Natural killer cell (primary cell): ENCODE data around the gene ENC1. TPM values are rescaled to one million over a fixed set of nuclear protein-coding genes. Genes with fewer than 3 reads are reported as not detected.

Source experiments
- ATAC-seq, 3 donors: fragments of 150-1000 bp in 2 of 3; fragments of 200-7000 bp in 1 of 3; cut with Tn5 transposase; 1 replicate in 1 of 3; 2 replicates in 2 of 3; pipeline ENCODE4 v1.10.0; 2021; ENCODE audit warnings: mild to moderate bottlenecking in 2 of 3, moderate library complexity in 2 of 3
- DNase-seq, 2 donors: peaks; one replicate each; pipeline versions ENCODE4 v3.0.0 to v3.0.0-alpha.2; 2013 to 2021; ENCODE audit warnings: mixed read lengths in 1 of 2
- H3K27ac ChIP-seq: one replicate; pipeline ENCODE4 v1.5.1; 2013; ENCODE audit warnings: mild to moderate bottlenecking, low read length
- H3K27me3 ChIP-seq: one replicate; pipeline ENCODE4 v1.6.1; 2013; ENCODE audit warnings: low read length; ENCODE audit not compliant: control insufficient read depth, insufficient read depth
- H3K36me3 ChIP-seq: one replicate; pipeline ENCODE4 v1.6.1; 2013; ENCODE audit warnings: low read length; ENCODE audit not compliant: control insufficient read depth, insufficient read depth
- H3K4me1 ChIP-seq: one replicate; pipeline ENCODE4 v1.6.1; 2013; ENCODE audit warnings: low read length; ENCODE audit not compliant: control insufficient read depth, insufficient read depth
- H3K4me3 ChIP-seq: one replicate; pipeline ENCODE4 v1.5.1; 2013; ENCODE audit warnings: low read length
- H3K9me3 ChIP-seq: one replicate; pipeline ENCODE4 v1.6.1; 2013; ENCODE audit warnings: low read length; ENCODE audit not compliant: control insufficient read depth, insufficient read depth
- H3K27ac Mint-ChIP-seq, 2 donors: one replicate each; pipeline ENCODE4 v1.8.0; 2022; ENCODE audit warnings: mild to moderate bottlenecking in 2 of 2, mixed read lengths in 2 of 2, moderate library complexity in 1 of 2
- H3K27me3 Mint-ChIP-seq, 2 donors: one replicate each; pipeline ENCODE4 v1.8.0; 2022; ENCODE audit warnings: low read depth in 2 of 2, mixed read lengths in 2 of 2
- H3K36me3 Mint-ChIP-seq: one replicate; pipeline ENCODE4 v1.8.0; 2022; ENCODE audit warnings: mixed read lengths
- H3K4me1 Mint-ChIP-seq, 2 donors: one replicate each; pipeline ENCODE4 v1.8.0; 2022; ENCODE audit warnings: mixed read lengths in 2 of 2
- H3K4me3 Mint-ChIP-seq: one replicate; pipeline ENCODE4 v1.8.0; 2022; ENCODE audit warnings: mild to moderate bottlenecking, moderate library complexity, mixed read lengths
- H3K9me3 Mint-ChIP-seq, 2 donors: one replicate each; pipeline ENCODE4 v1.8.0; 2022; ENCODE audit warnings: mixed read lengths in 2 of 2
- WGBS: methylation state at CpG from one replicate; pipeline ENCODE4 v1.1.7; 2013; ENCODE audit warnings: missing lambda C conversion rate; ENCODE audit not compliant: insufficient coverage; 5-methylcytosine and 5-hydroxymethylcytosine counted together
- intact Hi-C: fragments of 100-400 bp; cut with micrococcal nuclease; formaldehyde crosslinking; loops from one replicate; pipeline ENCODE4 v1.14.2; 2022
- total RNA-seq, 4 donors: library from RNA; stranded (reverse); fragments of 120-200 nt in 1 of 4; gene quantifications; one replicate each; pipeline versions ENCODE4 v1.2.3 to v1.2.4, GENCODE V29; 2013 to 2022
- TF ChIP-seq, protein P1 (sequence below): fragments of 200-600 bp; IDR thresholded peaks from one replicate; pipeline ENCODE4 v1.8.0; 2022; ENCODE audit warnings: antibody characterized with exemption

ENC1 gene
- total RNA-seq, 3 donors from 2014 or later (not counting 1 experiment from before 2014, with no cell fraction given), result 89.6 to 133 (median 99.3) TPM

DNA sequence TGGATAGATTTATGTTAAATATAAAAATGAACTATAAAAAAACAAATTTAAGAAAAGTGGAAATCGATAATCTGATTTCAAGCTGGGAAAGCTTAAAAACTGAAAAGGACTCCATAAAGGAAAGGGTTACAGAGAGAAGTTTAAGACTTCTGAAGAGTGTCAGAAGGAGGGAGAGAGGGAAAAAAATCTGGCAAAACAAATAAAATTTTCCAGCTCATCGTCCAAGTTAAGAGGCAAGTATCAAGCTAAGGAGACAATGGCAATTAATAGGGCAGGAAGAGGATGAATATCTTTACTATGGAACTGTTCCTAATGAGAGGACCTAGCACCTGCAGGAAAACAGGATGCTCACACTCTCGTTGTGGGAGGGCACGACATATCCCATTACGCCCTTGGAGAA lies 24.0 kb upstream of the ENC1 start:
- Mint-ChIP-seq H3K27ac (no peak overlapping the region), H3K4me1 (no peaks in the 10 kb centered on the region), H3K27me3 (peaks cover 14 to 28% of the 10 kb centered on the region in 2 donors), H3K9me3 (no peaks in the 10 kb centered on the region), H3K4me3 (no peak overlapping the region), H3K36me3 (no peaks in the 10 kb centered on the region)
- no peak for DNase-seq
- no peak overlapping the region for H3K27ac ChIP-seq
- H3K27me3 ChIP-seq, result no peaks in the 10 kb centered on the region
- no peak for ATAC-seq
- 88% methylated on average over 4 of the region's 5 CpGs for WGBS
- intact Hi-C loops, result no loop called here
- H3K9me3 ChIP-seq, result no peaks in the 10 kb centered on the region
- H3K36me3 ChIP-seq, result no peaks in the 10 kb centered on the region
- H3K4me1 ChIP-seq, result no peaks in the 10 kb centered on the region
- no peak overlapping the region for H3K4me3 ChIP-seq
- TF ChIP-seq, protein P1, sequence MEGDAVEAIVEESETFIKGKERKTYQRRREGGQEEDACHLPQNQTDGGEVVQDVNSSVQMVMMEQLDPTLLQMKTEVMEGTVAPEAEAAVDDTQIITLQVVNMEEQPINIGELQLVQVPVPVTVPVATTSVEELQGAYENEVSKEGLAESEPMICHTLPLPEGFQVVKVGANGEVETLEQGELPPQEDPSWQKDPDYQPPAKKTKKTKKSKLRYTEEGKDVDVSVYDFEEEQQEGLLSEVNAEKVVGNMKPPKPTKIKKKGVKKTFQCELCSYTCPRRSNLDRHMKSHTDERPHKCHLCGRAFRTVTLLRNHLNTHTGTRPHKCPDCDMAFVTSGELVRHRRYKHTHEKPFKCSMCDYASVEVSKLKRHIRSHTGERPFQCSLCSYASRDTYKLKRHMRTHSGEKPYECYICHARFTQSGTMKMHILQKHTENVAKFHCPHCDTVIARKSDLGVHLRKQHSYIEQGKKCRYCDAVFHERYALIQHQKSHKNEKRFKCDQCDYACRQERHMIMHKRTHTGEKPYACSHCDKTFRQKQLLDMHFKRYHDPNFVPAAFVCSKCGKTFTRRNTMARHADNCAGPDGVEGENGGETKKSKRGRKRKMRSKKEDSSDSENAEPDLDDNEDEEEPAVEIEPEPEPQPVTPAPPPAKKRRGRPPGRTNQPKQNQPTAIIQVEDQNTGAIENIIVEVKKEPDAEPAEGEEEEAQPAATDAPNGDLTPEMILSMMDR, result no peak

DNA sequence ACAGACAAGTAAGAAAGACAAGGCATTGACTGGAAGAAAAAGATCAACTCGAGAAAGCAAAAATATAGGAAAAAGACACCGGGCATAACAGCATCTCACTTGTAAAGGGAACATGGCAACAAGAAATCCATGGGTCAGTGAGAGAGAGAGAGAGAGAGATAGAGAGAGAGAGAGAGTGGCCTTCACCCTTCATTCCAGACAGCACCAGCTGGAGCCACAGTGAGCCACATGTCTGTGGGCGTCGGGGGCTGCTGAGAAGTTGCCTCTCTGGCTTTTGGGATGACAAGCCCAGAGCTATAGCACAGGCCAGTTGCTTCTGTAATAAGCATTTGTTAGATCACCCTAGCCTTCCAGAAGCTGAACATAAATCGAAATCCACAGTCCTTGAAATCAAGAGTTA lies 20.3 kb upstream of the ENC1 start:
- Histone ChIP-seq H3K4me3 (no peak overlapping the region), H3K27me3 (no peaks in the 10 kb centered on the region), H3K4me1 (no peaks in the 10 kb centered on the region), H3K36me3 (no peaks in the 10 kb centered on the region), H3K9me3 (no peaks in the 10 kb centered on the region), H3K27ac (no peak overlapping the region)
- 78% methylated on average over 5 of the region's 5 CpGs for WGBS
- DNase-seq (no peak), ATAC-seq (no peak)
- no peaks in the 10 kb centered on the region for H3K9me3 Mint-ChIP-seq
- intact Hi-C loops, result no loop called here
- TF ChIP-seq, protein P1, result no peak
- H3K27ac Mint-ChIP-seq, result no peak overlapping the region
- H3K36me3 Mint-ChIP-seq, result no peaks in the 10 kb centered on the region
- H3K27me3 Mint-ChIP-seq, result peaks cover 20 to 34% of the 10 kb centered on the region in 2 donors
- no peaks in the 10 kb centered on the region for H3K4me1 Mint-ChIP-seq
- no peak overlapping the region for H3K4me3 Mint-ChIP-seq

DNA sequence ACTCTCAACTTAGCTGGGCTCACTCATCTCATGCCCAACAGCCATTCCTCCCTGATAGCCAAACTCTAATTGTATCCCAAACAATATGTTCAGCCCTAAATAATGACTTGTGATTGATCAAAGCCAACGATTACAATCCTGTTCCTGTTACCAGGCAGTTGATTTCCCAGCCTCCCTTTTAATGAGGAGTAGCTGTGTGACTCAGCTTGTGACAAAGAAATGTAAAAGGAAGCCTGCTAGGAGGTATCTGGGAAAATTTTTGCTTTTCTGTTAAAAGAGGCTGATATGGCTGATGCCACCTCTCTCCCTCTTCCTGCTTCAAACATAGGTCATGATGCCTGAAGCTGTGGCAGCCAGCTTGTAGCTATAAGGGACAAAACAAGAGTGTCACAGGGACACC lies 19.6 kb upstream of the ENC1 start:
- Histone ChIP-seq H3K9me3 (no peaks in the 10 kb centered on the region), H3K27ac (no peak overlapping the region), H3K4me1 (no peaks in the 10 kb centered on the region), H3K36me3 (no peaks in the 10 kb centered on the region), H3K4me3 (no peak overlapping the region), H3K27me3 (no peaks in the 10 kb centered on the region)
- intact Hi-C loops, result no loop called here
- H3K27me3 Mint-ChIP-seq, result peaks cover 20 to 27% of the 10 kb centered on the region in 2 donors
- H3K36me3 Mint-ChIP-seq, result no peaks in the 10 kb centered on the region
- peaks cover 0 to 2% of the 10 kb centered on the region in 2 donors for H3K4me1 Mint-ChIP-seq
- TF ChIP-seq, protein P1, result no peak
- no peak overlapping the region for H3K4me3 Mint-ChIP-seq
- no peaks in the 10 kb centered on the region for H3K9me3 Mint-ChIP-seq
- WGBS, result 89% methylated on average over 1 of the region's 1 CpG
- no peak overlapping the region for H3K27ac Mint-ChIP-seq
- ATAC-seq, result no peak
- DNase-seq, result no peak

DNA sequence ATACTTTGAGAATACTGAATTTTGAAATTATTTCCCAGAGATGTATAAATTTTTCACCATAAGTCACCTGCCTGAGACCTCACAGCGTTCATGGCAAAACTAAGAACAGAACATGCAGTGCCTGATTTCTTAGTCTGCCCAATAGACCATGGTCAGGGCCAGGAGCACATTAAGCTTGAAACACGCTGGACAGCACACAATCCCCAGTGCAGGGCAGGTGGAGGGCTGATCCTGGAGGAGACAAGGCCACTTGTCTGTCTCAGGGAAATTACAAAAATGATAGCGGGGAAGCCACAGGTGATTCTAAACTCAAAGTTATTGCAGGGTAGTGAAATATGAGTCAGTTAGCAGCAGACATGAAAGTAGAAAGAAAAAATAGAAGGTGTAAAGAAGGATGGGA lies 18.6 kb upstream of the ENC1 start:
- WGBS, result 61% methylated on average over 3 of the region's 3 CpGs
- no peaks in the 10 kb centered on the region for H3K27me3 ChIP-seq
- DNase-seq, result no peak
- no peaks in the 10 kb centered on the region for H3K9me3 ChIP-seq
- Mint-ChIP-seq H3K4me3 (no peak overlapping the region), H3K27me3 (peaks cover 20 to 25% of the 10 kb centered on the region in 2 donors), H3K27ac (no peak overlapping the region), H3K9me3 (no peaks in the 10 kb centered on the region), H3K36me3 (no peaks in the 10 kb centered on the region), H3K4me1 (peaks cover 7 to 11% of the 10 kb centered on the region in 2 donors)
- H3K4me3 ChIP-seq, result no peak overlapping the region
- ATAC-seq, result no peak
- intact Hi-C loops, result no loop called here
- no peaks in the 10 kb centered on the region for H3K36me3 ChIP-seq
- no peak overlapping the region for H3K27ac ChIP-seq
- H3K4me1 ChIP-seq, result no peaks in the 10 kb centered on the region
- TF ChIP-seq, protein P1, result no peak
